K562 (cell line): ENCODE data around the gene PGPEP1. TPM values are rescaled to one million over a fixed set of nuclear protein-coding genes. Genes with fewer than 3 reads are reported as not detected.

ENCODE experiments used
- ATAC-seq: fragments of 200-7000 bp; cut with Tn5 transposase; 3 replicates; pipeline ENCODE4 v1.9.1; 2020; ENCODE audit warnings: moderate library complexity
- BruUV-seq: library from RNA; stranded (reverse); fragments of 400-500 nt; replicated peaks from 2 replicates; lab custom pipeline; 2021; lab: Mats Ljungman, UMichigan
- CTCF ChIA-PET: fragments of 300-600 bp; formaldehyde crosslinking; extraction: SDS; loops from one replicate; lab custom pipeline; 2021; ENCODE audit warnings: low intra/inter-chr PET ratio; lab: Yijun Ruan, JAX
- POLR2A ChIA-PET: fragments of 300-600, 350-650 bp; sonication (Branson Sonifier 250); formaldehyde crosslinking; extraction: SDS; loops from one replicate; lab custom pipeline; 2021; ENCODE audit warnings: antibody characterized with exemption, inconsistent platforms; lab: Yijun Ruan, JAX
- DNase-seq, 4 experiments: peaks; one replicate each; pipeline versions ENCODE4 v3.0.0 to v3.0.0-alpha.2; 2011 to 2018; ENCODE audit warnings: low spot score in 3 of 4, mixed read lengths in 3 of 4; ENCODE audit errors: extremely low read depth in 1 of 4
- FAIRE-seq: peaks from 2 replicates; lab custom pipeline; 2011; peaks lifted over from hg19 to GRCh38; lab: Jason Lieb, UNC
- H2AFZ ChIP-seq: 2 replicates; pipeline ENCODE4 v1.6.0; 2011; ENCODE audit warnings: low read depth, low read length, control low read depth, inconsistent platforms
- H3K27ac ChIP-seq: fragments of 200-600 bp; 3 replicates; pipeline ENCODE4 v1.8.0; 2011; ENCODE audit warnings: low read depth, mild to moderate bottlenecking, control low read depth, inconsistent platforms, low read length, moderate library complexity, mixed read lengths; ENCODE audit errors: extremely low read depth
- H3K27me3 ChIP-seq, 2 experiments: fragments of 300-600 bp in 1 of 2; 2 replicates in 1 of 2; 3 replicates in 1 of 2; pipeline versions ENCODE4 v1.6.0 to v1.8.0; 2011; ENCODE audit warnings: inconsistent platforms in 2 of 2, low read length in 2 of 2, mild to moderate bottlenecking in 1 of 2, mixed read lengths in 1 of 2, moderate library complexity in 1 of 2; ENCODE audit not compliant: control insufficient read depth in 2 of 2, insufficient read depth in 2 of 2
- H3K36me3 ChIP-seq: fragments of 300-600 bp; 3 replicates; pipeline ENCODE4 v1.8.0; 2011; ENCODE audit warnings: mild to moderate bottlenecking, low read length, inconsistent platforms; ENCODE audit not compliant: control insufficient read depth, insufficient read depth
- H3K4me1 ChIP-seq, 2 experiments: fragments of 200-600 bp in 1 of 2; replicated peaks in 1 of 2; 2 replicates in 1 of 2; 3 replicates in 1 of 2; pipeline versions ENCODE4 v1.5.1 to v1.8.0; 2011; ENCODE audit warnings: inconsistent platforms in 2 of 2, low read length in 2 of 2, mild to moderate bottlenecking in 1 of 2, mixed read lengths in 1 of 2, moderate library complexity in 1 of 2; ENCODE audit not compliant: control insufficient read depth in 2 of 2, insufficient read depth in 2 of 2
- H3K4me2 ChIP-seq: 2 replicates; pipeline ENCODE4 v1.6.1; 2011; ENCODE audit warnings: low read length, control low read depth, inconsistent platforms, mixed read lengths; ENCODE audit not compliant: insufficient read depth
- H3K4me3 ChIP-seq: fragments of 200-600 bp; sonication (generic), shearing (Covaris generic); 2 replicates; pipeline ENCODE4 v1.5.1; 2016; ENCODE audit warnings: control low read depth, inconsistent platforms
- H3K79me2 ChIP-seq: fragments of 200-600 bp; 3 replicates; pipeline ENCODE4 v1.8.0; 2011; ENCODE audit warnings: low read length, inconsistent platforms; ENCODE audit not compliant: control insufficient read depth, insufficient read depth
- H3K9ac ChIP-seq, 2 experiments: 2 replicates each; pipeline versions ENCODE4 v1.6.0 to v1.6.1; 2011; ENCODE audit warnings: low read depth in 2 of 2, low read length in 2 of 2, control low read depth in 1 of 2, inconsistent platforms in 1 of 2, mild to moderate bottlenecking in 1 of 2, mixed read lengths in 1 of 2; ENCODE audit not compliant: insufficient read depth in 1 of 2
- H3K9me1 ChIP-seq: one replicate; pipeline ENCODE4 v1.6.0; 2011; ENCODE audit warnings: inconsistent platforms, mild to moderate bottlenecking, low read length, moderate library complexity; ENCODE audit not compliant: control insufficient read depth, insufficient read depth
- H3K9me3 ChIP-seq: replicated peaks from 2 replicates; pipeline ENCODE4 v1.5.1; 2011; ENCODE audit warnings: low read depth, low read length, inconsistent platforms; ENCODE audit not compliant: control insufficient read depth, insufficient read depth
- H4K20me1 ChIP-seq: replicated peaks from 2 replicates; pipeline ENCODE4 v1.6.1; 2011; ENCODE audit warnings: low read length, inconsistent platforms, mixed read lengths; ENCODE audit not compliant: control insufficient read depth, insufficient read depth
- MBD1 ChIP-seq: fragments of 250-450 bp; sonication (Bioruptor Pico); IDR thresholded peaks from 2 replicates; pipeline ENCODE4 v1.8.0; 2022; ENCODE audit warnings: inconsistent platforms
- PRDM10 ChIP-seq: fragments of 450-650 bp; IDR thresholded peaks from 2 replicates; pipeline ENCODE4 v1.6.1; 2018; ENCODE audit not compliant: partially characterized antibody
- RBM25 ChIP-seq: fragments of 200-400 bp; formaldehyde crosslinking; IDR thresholded peaks from 2 replicates; pipeline ENCODE4 v1.6.1; 2018; ENCODE audit warnings: low read length, low read depth, moderate library complexity; ENCODE audit not compliant: severe bottlenecking
- SLC30A9 ChIP-seq: fragments of 250-450 bp; sonication (Bioruptor Pico); IDR thresholded peaks from 2 replicates; pipeline ENCODE4 v1.8.0; 2022; ENCODE audit warnings: mild to moderate bottlenecking, moderate library complexity
- SMAD4 ChIP-seq: fragments of 250-450 bp; sonication (Bioruptor Pico); conservative IDR thresholded peaks from 2 replicates; pipeline ENCODE4 v1.8.0; 2021; ENCODE audit warnings: inconsistent platforms, mild to moderate bottlenecking, moderate library complexity
- SMARCB1 ChIP-seq: IDR thresholded peaks from 2 replicates; pipeline ENCODE4 v1.6.1; 2011; ENCODE audit warnings: improper control_type of control experiment, low read depth; ENCODE audit not compliant: insufficient read length
- STAT5B ChIP-seq: fragments of 250-450 bp; sonication (Bioruptor Pico); IDR thresholded peaks from 2 replicates; pipeline ENCODE4 v1.8.0; 2021; ENCODE audit warnings: mild to moderate bottlenecking, inconsistent platforms
- ZNF175 ChIP-seq: fragments of 200-800 bp; sonication (Bioruptor generic); IDR thresholded peaks from 2 replicates; pipeline ENCODE4 v1.6.1; 2016; ENCODE audit warnings: low read depth, mild to moderate bottlenecking, missing genetic modification characterization, missing compliant biosample characterization
- ZNF551 ChIP-seq: fragments of 250-450 bp; sonication (Bioruptor Pico); IDR thresholded peaks from 2 replicates; pipeline ENCODE4 v1.5.0; 2021; ENCODE audit warnings: mild to moderate bottlenecking, moderate library complexity
- WGBS: fragments of 100-300 bp; shearing (Covaris generic); methylation state at CpG from one replicate; pipeline ENCODE4 v1.1.6; 2016; ENCODE audit warnings: low coverage, mixed read lengths; ENCODE audit not compliant: insufficient coverage; ENCODE audit errors: missing lambda C conversion rate; 5-methylcytosine and 5-hydroxymethylcytosine counted together
- in situ Hi-C: fragments of 300-500 bp; cut with MboI; formaldehyde crosslinking; loops from 4 replicates; pipeline ENCODE4 v1.15.0; 2018; ENCODE audit warnings: inconsistent platforms, mixed read lengths
- intact Hi-C: fragments of 100-400 bp; cut with micrococcal nuclease; formaldehyde crosslinking; loops from 2 replicates; pipeline ENCODE4 v1.14.2; 2022
- polyA plus RNA-seq, 8 experiments: library from polyadenylated mRNA; depleted of rRNA in 4 of 8; stranded (reverse) in 5 of 8; unstranded in 3 of 8; fragments of >200 nt; fragmentation: Nextera tagmentation in 2 of 8; fragmentation: Illumina TruSeq in 1 of 8; extraction: Ambion mirVana in 2 of 8; extraction: Trizol in 1 of 8; gene quantifications; 2 replicates each; pipeline versions ENCODE4 v1.2.1 to v1.2.3, GENCODE V29; 2011 to 2014; ENCODE audit warnings: inconsistent platforms in 1 of 8, missing spikeins in 1 of 8
- total RNA-seq, 7 experiments: library from RNA; depleted of rRNA in 6 of 7; stranded (reverse); fragments of >200 nt in 6 of 7; fragmentation: Illumina TruSeq in 2 of 7; extraction: Trizol in 2 of 7; gene quantifications; 2 replicates each; pipeline versions ENCODE4 v1.2.1 to v1.2.3, GENCODE V29; 2011 to 2021; ENCODE audit warnings: low replicate concordance in 1 of 7

The PGPEP1 gene
- total and polyA plus RNA-seq, 9 of the 15 experiments (the other 6 are each of a cell fraction or from before 2014, with no cell fraction given): 10.0 to 69.6 (median 33.5) TPM

GRCh38 chr19:18357041-18357440 is 16.6 kb downstream of the PGPEP1 start:
- POLR2A ChIA-PET: interaction anchor here (0.6 to 13.9 kb wide), 3 partner anchors 8 to 31 kb away, joined by 3 to 207 read pairs (median 3); partner anchors contain the start of gene GDF15
- intact Hi-C loops (no loop called here), in situ Hi-C loops (no loop called here)
- Histone ChIP-seq H3K4me3 (no peak overlapping the region), H3K9ac (peak overlapping the region in 1 of 2 experiments; percentile 56; a peak in 1 of 4 replicates), H2AFZ (no peak overlapping the region), H3K27ac (no peak overlapping the region; the same call in 2 of the 3 replicates), H3K79me2 (peaks cover 5% of the 10 kb centered on the region; the same call in 1 of the 3 replicates), H3K4me1 (peaks cover 0 to 4% of the 10 kb centered on the region in 2 experiments; a peak in 1 of 5 replicates), H3K36me3 (peaks cover 69% of the 10 kb centered on the region), H3K27me3 (no peaks in the 10 kb centered on the region), H3K9me1 (no peaks in the 10 kb centered on the region), H4K20me1 (no peaks in the 10 kb centered on the region)
- FAIRE-seq (no peak), ATAC-seq (no peak; the same call in 2 of the 3 replicates), DNase-seq (no peak)
- WGBS: 86% methylated on average over 3 of the region's 3 CpGs
- CTCF ChIA-PET: no interaction called here
- TF ChIP-seq RBM25 (peak; percentile 51), ZNF175 (CRISPR knock-in tag) (no peak)
- TF ChIP-seq, all 486 proteins: peak for 1
- H3K4me2 ChIP-seq: no peak overlapping the region
- no TSS peak for BruUV-seq
- no peaks in the 10 kb centered on the region for H3K9me3 ChIP-seq

- no peaks in the 10 kb centered on the region for H3K9me1 ChIP-seq
- no peak overlapping the region for H3K27ac ChIP-seq
- ATAC-seq (no peak), FAIRE-seq (no peak), DNase-seq (peak in 1 of 4 experiments; percentile 4)
- H3K9ac ChIP-seq: no peak overlapping the region
- 78% methylated on average over 8 of the region's 8 CpGs for WGBS
- H3K4me1 ChIP-seq: peaks cover 35 to 36% of the 10 kb centered on the region in 2 experiments
- CTCF ChIA-PET: no interaction called here
- peaks cover 86% of the 10 kb centered on the region; the same call in 2 of the 3 replicates for H3K36me3 ChIP-seq
- TF ChIP-seq SMAD4: 0 out of 2 replicates have a peak, but pooled peaks have one; percentile 10
- no peak for TF ChIP-seq MBD1 (CRISPR knock-in tag)
- no peak for TF ChIP-seq STAT5B (CRISPR knock-in tag)
- no peak for TF ChIP-seq PRDM10
- no peak for TF ChIP-seq ZNF551 (CRISPR knock-in tag)
- TF ChIP-seq SMARCB1: no peak
- no peak for TF ChIP-seq SLC30A9 (CRISPR knock-in tag)
- H3K4me3 ChIP-seq: no peak overlapping the region
- no peaks in the 10 kb centered on the region for H3K27me3 ChIP-seq
- in situ Hi-C loops (no loop called here), intact Hi-C loops (no loop called here)
- H3K4me2 ChIP-seq: no peak overlapping the region
- no TSS peak for BruUV-seq
- H4K20me1 ChIP-seq: no peaks in the 10 kb centered on the region
- H3K79me2 ChIP-seq: peaks cover 10% of the 10 kb centered on the region; the same call in 2 of the 3 replicates
- H2AFZ ChIP-seq: no peak overlapping the region
- POLR2A ChIA-PET: interaction anchor here (1.0 to 13.9 kb wide), 3 partner anchors 13 to 26 kb away, joined by 3 to 207 read pairs (median 3); partner anchors contain the start of gene GDF15
- no peaks in the 10 kb centered on the region for H3K9me3 ChIP-seq
Measured at GRCh38 chr19:18361646-18362045, 21.2 kb downstream of the PGPEP1 start.
